ENCODE results near the gene UQCRQ. TPM values are rescaled to one million over a fixed set of nuclear protein-coding genes. Genes with fewer than 3 reads are reported as not detected.

Gene UQCRQ
- 287 and 294 TPM in 2 replicates for total RNA-seq (2014; rRNA removed; shearing (Covaris generic))

GRCh38 chr5:132866342-132867045 lies at the start of gene UQCRQ, which contains the start of gene GDF9:
Gene UQCRQ, plus strand, starts transcription at chr5:132866642. Its CDS starts 240 bp downstream, at chr5:132866882.
Gene GDF9, minus strand, starts transcription at chr5:132866469. Its CDS starts 1,936 bp downstream, at chr5:132864533.
- peak; percentile 99 for DNase-seq (ENCODE audit: low read depth)

- no peak for DNase-seq (ENCODE audit: low read depth)
These were observed 49.4 kb upstream of the UQCRQ start for GRCh38 chr5:132817011-132817410.

DNA sequence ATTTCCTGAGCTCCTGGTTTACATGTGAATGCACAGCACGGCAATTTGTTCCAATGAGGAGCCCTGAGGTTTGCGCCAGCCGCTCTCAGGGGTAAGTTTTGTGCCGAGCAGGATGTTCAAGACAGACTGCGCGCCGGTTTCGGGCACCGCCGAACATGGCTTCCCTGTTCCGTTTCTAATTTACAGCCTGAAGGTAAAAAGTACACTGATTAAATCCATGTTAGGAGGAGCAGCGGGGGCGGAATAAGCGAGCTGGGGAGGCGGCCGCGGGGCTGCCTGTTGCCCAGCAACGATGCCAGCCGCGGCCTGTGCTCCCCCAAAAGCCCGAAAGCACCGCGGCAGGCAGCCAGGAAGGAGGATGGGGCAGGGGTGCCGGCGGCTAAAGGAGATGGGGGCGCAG lies 47.0 kb upstream of the UQCRQ start:
- no peak for DNase-seq (ENCODE audit: low read depth)

GRCh38 chr5:132820162-132820754 lies 46.2 kb upstream of the UQCRQ start:
- DNase-seq (ENCODE audit: low read depth) = peak; percentile 89

DNA sequence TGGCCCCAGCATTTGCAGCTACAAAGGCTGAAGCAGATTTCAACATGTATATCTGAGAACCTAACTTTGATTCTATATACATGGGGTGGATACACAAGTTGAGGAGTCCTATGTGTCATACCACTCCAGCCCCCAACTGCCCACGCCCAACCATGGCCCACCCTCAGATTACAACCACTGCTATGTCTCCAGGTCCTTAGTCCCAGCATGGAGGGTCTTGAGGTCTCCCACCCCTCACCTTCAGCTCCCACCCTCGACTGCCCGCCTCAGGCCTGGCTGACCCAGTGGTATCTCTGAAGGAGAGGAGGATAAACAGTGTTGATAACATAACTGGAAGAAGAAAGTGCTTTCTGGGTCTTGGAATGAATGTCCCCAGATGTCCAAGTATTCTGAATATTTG lies 45.1 kb upstream of the UQCRQ start:
- no peak for DNase-seq (ENCODE audit: low read depth)

DNA sequence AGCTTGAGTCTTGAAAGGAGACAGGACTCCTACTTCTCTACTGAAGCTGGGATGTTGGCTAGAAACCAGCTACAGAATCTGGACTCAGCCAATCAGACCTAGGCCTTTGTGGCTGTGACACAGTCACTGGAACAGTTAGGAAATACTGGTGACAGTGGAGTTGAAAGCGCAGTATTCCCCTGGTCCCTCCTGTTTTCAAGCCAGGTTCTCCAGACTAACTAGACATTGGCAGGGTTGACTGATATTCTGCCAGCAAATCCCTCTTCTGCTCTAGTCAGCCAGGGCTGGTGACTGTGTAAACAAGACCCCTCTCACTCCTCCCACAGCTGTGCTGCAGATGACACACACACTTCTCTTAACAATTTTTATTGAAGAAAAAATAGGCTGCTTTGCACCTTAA lies 44.7 kb upstream of the UQCRQ start:
- DNase-seq (ENCODE audit: low read depth) = no peak

- DNase-seq (ENCODE audit: low read depth) = no peak
These were observed 43.6 kb upstream of the UQCRQ start for GRCh38 chr5:132822650-132823480.

GRCh38 chr5:132823481-132824050 lies 42.9 kb upstream of the UQCRQ start:
- DNase-seq (ENCODE audit: low read depth) = no peak

- no peak for DNase-seq (ENCODE audit: low read depth)
These were observed 42.0 kb upstream of the UQCRQ start for GRCh38 chr5:132824426-132824825.

DNA sequence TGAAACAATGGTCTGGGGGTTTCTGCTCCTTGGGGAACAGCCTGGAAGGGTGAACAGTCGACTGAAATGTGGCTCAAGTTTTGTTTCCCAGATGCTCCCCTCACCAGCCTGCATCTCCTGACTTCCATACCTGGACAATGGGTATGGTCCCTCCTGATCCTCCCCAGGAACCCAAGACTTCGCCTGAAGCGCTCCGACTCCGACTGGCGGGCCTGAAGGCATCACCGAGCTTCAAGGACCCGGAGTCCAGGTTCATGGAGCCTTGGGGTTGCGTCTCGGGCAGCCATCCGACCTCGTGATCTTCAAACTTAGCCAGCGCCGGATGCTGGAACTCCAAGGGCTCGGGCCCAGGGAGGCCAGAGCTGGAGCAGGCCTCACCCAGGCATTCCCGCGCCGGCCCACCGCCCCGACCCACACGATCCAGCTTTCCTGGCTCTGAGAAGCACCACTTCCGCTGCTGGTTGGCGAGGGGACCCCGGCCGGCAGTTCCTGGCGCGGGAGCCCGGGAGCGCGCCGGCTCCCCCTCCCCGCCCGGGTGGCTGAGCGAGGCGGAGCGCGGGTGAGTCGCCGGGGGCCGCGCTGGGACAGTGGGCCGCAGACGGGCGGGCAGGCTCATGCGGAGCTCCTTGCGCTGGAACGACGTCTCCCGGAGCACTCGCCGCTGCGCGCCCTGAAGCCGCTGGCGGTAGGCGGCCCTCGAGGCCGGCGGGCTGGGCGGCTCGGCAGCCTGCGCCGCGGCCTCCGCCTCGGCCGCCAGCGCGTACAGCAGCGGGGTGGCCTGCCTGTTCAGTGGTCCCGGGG lies 41.2 kb upstream of the UQCRQ start:
- no peak for DNase-seq (ENCODE audit: low read depth)

DNA sequence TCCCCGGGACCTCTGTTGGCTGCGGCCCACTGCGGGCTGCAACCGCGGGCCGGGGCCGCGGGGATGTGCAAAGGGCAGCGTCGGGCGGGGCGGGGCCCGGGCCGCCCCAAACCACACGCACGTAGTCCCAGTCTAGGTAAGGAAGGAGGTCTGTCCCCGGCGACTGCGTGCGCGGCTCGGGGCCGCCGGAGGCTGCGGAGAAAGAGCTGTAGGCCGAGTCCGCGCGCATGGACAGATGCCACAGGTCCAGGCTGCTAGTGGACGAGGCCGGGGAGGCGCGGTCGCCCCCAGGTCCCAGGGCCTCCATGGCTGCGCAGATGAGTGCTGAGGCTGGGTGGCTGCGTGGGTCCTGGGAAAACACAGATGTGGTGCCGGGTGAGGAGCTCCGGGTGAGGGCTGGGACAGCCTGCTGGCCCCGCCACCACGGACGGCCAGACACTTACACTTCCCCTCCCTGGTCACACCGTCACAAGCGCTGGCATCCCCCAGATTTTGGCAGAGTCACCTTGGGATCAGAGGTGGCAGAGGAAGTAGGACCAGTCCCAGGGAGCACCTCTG lies 40.5 kb upstream of the UQCRQ start:
- DNase-seq (ENCODE audit: low read depth) = no peak

GRCh38 chr5:132826424-132827082 lies 39.9 kb upstream of the UQCRQ start:
- DNase-seq (ENCODE audit: low read depth) = no peak

DNA sequence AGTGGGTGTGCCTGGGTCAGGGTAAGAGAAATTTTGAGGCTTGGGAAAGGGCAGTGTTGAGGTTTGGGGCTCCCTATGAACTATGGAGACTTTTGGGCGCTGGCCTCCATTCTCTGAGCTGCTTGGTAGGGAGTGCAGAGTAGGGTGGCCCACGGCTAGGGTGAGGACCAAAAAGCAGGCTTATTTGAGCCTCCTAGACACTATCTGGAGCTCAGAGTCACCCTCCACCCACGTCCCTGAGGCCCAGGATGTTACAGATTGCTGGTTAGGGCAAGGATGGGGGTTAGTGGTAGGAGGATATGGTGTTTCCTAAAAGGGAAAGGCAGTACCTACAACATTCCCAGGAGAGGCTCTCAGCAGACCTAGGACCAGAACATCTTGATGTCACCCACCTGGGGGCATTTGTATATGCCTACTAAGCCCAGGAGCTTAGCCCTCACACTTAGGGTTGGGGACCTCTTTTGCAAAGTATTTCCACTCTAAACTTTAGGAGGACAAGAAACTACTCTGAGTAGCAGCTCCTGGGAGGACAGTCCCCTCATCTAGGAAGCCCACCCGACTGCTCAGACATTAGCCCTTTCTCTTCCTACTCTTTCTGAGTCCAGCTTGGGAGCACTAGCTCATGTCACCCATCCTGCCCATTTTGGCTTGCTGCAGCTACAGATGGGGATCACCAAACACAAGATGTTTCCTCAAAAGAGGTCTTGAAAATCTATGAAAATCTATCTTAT lies 38.3 kb upstream of the UQCRQ start:
- no peak for DNase-seq (ENCODE audit: low read depth)

DNA sequence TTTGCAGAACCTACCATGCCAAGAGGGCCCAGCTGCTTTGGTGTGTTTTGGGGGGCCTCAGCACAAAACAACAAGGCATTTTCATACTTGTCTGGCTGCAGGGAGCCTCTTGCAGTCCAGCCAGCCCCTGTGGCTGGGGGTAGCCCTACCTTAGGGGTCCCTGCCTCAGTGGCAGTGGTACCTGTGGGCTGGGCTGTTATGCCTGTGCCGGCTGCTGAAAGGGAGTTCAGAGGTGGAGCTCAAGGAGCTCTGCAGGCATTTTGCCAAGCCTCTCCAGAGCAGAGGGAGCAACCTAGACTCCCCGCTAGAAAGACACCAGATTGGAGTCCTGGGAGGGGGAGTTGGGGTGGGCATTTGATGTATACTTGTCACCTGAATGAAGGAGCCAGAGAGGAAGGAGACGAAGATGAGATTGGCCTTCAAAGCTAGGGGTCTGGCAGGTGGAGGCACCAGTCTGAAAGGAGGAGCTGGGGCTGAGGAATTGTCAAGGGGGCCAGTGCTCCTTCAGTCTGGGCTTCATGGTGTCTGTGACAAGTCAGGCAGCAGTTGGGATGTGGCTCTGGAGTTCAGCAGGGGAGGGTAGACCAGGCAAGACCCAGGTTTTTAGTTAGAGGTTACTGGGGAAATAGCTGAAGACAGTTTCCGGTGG lies 37.5 kb upstream of the UQCRQ start:
- no peak for DNase-seq (ENCODE audit: low read depth)

- DNase-seq (ENCODE audit: low read depth) = peak; percentile 86
These were observed 36.6 kb upstream of the UQCRQ start for GRCh38 chr5:132829742-132830435.

GRCh38 chr5:132830436-132831094 lies 35.9 kb upstream of the UQCRQ start, which contains the start of gene SHROOM1:
Gene SHROOM1, minus strand, starts transcription at chr5:132830647. Its CDS starts 4,507 bp downstream, at chr5:132826140.
- DNase-seq (ENCODE audit: low read depth) = peak; percentile 70

- DNase-seq (ENCODE audit: low read depth) = no peak
These were observed 35.2 kb upstream of the UQCRQ start for GRCh38 chr5:132831095-132831860.
